Gastrocnemius medialis (tissue), 4 donors: Measurements from ENCODE around the gene SP1. TPM values are rescaled to one million over a fixed set of nuclear protein-coding genes. Genes with fewer than 3 reads are reported as not detected.

Source experiments
- ATAC-seq, 2 donors: fragments of 150-250 bp; one replicate each; pipeline ENCODE4 v1.9.1; 2016
- DNase-seq, 2 donors: peaks; one replicate each; pipeline ENCODE4 v3.0.0-alpha.2; 2019
- H3K27ac ChIP-seq, 4 donors: fragments of 200-600 bp; sonication (generic); 1 replicate in 1 of 4; 2 replicates in 3 of 4; pipeline ENCODE4 v1.5.1; 2016 to 2018; ENCODE audit warnings: mild to moderate bottlenecking in 2 of 4, moderate library complexity in 1 of 4
- H3K27me3 ChIP-seq, 3 donors: fragments of 200-600 bp; sonication (generic) in 2 of 3; 1 replicate in 1 of 3; 2 replicates in 2 of 3; pipeline versions ENCODE4 v1.5.1 to v1.6.0; 2016 to 2019; ENCODE audit warnings: mild to moderate bottlenecking in 1 of 3, moderate library complexity in 1 of 3
- H3K36me3 ChIP-seq, 2 donors: fragments of 200-600 bp; sonication (generic) in 1 of 2; one replicate each; pipeline ENCODE4 v1.5.1; 2017 to 2018
- H3K4me1 ChIP-seq, 2 donors: fragments of 200-600 bp; sonication (generic) in 1 of 2; one replicate each; pipeline ENCODE4 v1.5.1; 2016 to 2017; ENCODE audit warnings: mild to moderate bottlenecking in 2 of 2
- H3K4me3 ChIP-seq, 4 donors: fragments of 200-600 bp; sonication (generic) in 3 of 4; 1 replicate in 1 of 4; 2 replicates in 3 of 4; pipeline ENCODE4 v1.5.1; 2016 to 2019; ENCODE audit warnings: mild to moderate bottlenecking in 2 of 4
- H3K9me3 ChIP-seq, 3 donors: fragments of 200-600 bp; sonication (generic) in 2 of 3; 1 replicate in 1 of 3; 2 replicates in 2 of 3; pipeline ENCODE4 v1.5.1; 2016 to 2019
- CTCF ChIP-seq, 5 experiments: fragments of 450-650 bp in 3 of 5; fragments of 200-600 bp in 2 of 5; sonication (generic) in 2 of 5; IDR thresholded peaks in 4 of 5; conservative IDR thresholded peaks in 1 of 5; 1 replicate in 4 of 5; 2 replicates in 1 of 5; pipeline ENCODE4 v1.5.1; 2016 to 2019; ENCODE audit warnings: antibody characterized with exemption in 5 of 5, mild to moderate bottlenecking in 3 of 5, moderate library complexity in 3 of 5
- POLR2A ChIP-seq, 2 donors: fragments of 450-650 bp; IDR thresholded peaks; one replicate each; pipeline ENCODE4 v1.6.1; 2017; ENCODE audit warnings: antibody characterized with exemption in 2 of 2, mild to moderate bottlenecking in 2 of 2, moderate library complexity in 2 of 2
- in situ Hi-C, 4 donors: fragments of 200-750 bp; cut with MboI; loops; one replicate each; pipeline versions ENCODE4 v1.15.0 to v1.8.0; 2017; ENCODE audit warnings: low sequenced_read_pairs in 4 of 4
- intact Hi-C: fragments of 100-400 bp; cut with DNase I; formaldehyde crosslinking; loops from one replicate; pipeline ENCODE4 v1.15.1; 2023; ENCODE audit warnings: low total_unique reads
- total RNA-seq, 4 donors: library from RNA; depleted of rRNA; stranded (reverse); fragments of >200 nt; gene quantifications; one replicate each; pipeline versions ENCODE4 v1.1.0 to v1.2.3, GENCODE V29; 2016

SP1 gene
- total RNA-seq, 4 donors from 2014 or later, result 44.9 to 61.9 (median 48.0) TPM

GRCh38 chr12:53333845-53334244 is 46.1 kb upstream of the SP1 start:
- H3K4me3 ChIP-seq, result no peak overlapping the region
- ATAC-seq (no peak), DNase-seq (no peak)
- no peak overlapping the region for H3K27ac ChIP-seq
- no peaks in the 10 kb centered on the region for H3K36me3 ChIP-seq
- intact Hi-C loops, result no loop called here
- in situ Hi-C loops, result no loop called here
- TF ChIP-seq POLR2A (IDR thresholded peaks at IDR 0.05), result no peak
- TF ChIP-seq CTCF (IDR thresholded peaks at IDR 0.05 in 4 of 5, conservative IDR thresholded peaks at IDR 0.05 in 1 of 5), result no peak
- no peaks in the 10 kb centered on the region for H3K4me1 ChIP-seq
- peaks cover 14 to 20% (median 15%) of the 10 kb centered on the region in 3 donors for H3K27me3 ChIP-seq
- no peaks in the 10 kb centered on the region for H3K9me3 ChIP-seq

GRCh38 chr12:53334822-53335221 is 45.2 kb upstream of the SP1 start:
- ATAC-seq, result no peak
- in situ Hi-C loops, result no loop called here
- H3K27me3 ChIP-seq, result peaks cover 14 to 22% (median 15%) of the 10 kb centered on the region in 3 donors
- no peak overlapping the region for H3K27ac ChIP-seq
- DNase-seq, result no peak
- no peaks in the 10 kb centered on the region for H3K9me3 ChIP-seq
- H3K36me3 ChIP-seq, result no peaks in the 10 kb centered on the region
- no peak overlapping the region for H3K4me3 ChIP-seq
- TF ChIP-seq CTCF (IDR thresholded peaks at IDR 0.05 in 4 of 5, conservative IDR thresholded peaks at IDR 0.05 in 1 of 5), result no peak
- no peak for TF ChIP-seq POLR2A (IDR thresholded peaks at IDR 0.05)
- intact Hi-C loops, result no loop called here
- no peaks in the 10 kb centered on the region for H3K4me1 ChIP-seq

- ATAC-seq (no peak), DNase-seq (no peak)
- Histone ChIP-seq H3K9me3 (no peaks in the 10 kb centered on the region), H3K4me1 (no peaks in the 10 kb centered on the region), H3K27me3 (peaks cover 14 to 22% (median 15%) of the 10 kb centered on the region in 3 donors), H3K4me3 (no peak within 1 kb of the TSS), H3K36me3 (no peaks in the 10 kb centered on the region), H3K27ac (no peak within 1 kb of the TSS)
- TF ChIP-seq POLR2A (IDR thresholded peaks at IDR 0.05), result no peak
- no peak for TF ChIP-seq CTCF (IDR thresholded peaks at IDR 0.05 in 4 of 5, conservative IDR thresholded peaks at IDR 0.05 in 1 of 5)
- intact Hi-C loops (no loop called here), in situ Hi-C loops (no loop called here)
Observed at GRCh38 chr12:53336181-53336681, 43.7 kb upstream of the SP1 start, which contains the start of gene SP7. Gene SP7, minus strand, starts transcription at chr12:53336354. Its CDS starts 708 bp downstream, at chr12:53335646.

- Histone ChIP-seq H3K4me3 (no peak overlapping the region), H3K4me1 (no peaks in the 10 kb centered on the region), H3K27ac (no peak overlapping the region), H3K36me3 (no peaks in the 10 kb centered on the region), H3K9me3 (no peaks in the 10 kb centered on the region), H3K27me3 (peaks cover 14 to 22% (median 15%) of the 10 kb centered on the region in 3 donors)
- in situ Hi-C loops, result no loop called here
- DNase-seq (no peak), ATAC-seq (no peak)
- intact Hi-C loops, result no loop called here
- TF ChIP-seq POLR2A (IDR thresholded peaks at IDR 0.05), result no peak
- no peak for TF ChIP-seq CTCF (IDR thresholded peaks at IDR 0.05 in 4 of 5, conservative IDR thresholded peaks at IDR 0.05 in 1 of 5)
Observed at GRCh38 chr12:53338017-53338416, 42.0 kb upstream of the SP1 start.

GRCh38 chr12:53338916-53339315 is 41.1 kb upstream of the SP1 start:
- Histone ChIP-seq H3K27ac (no peak overlapping the region), H3K27me3 (peaks cover 14 to 22% (median 15%) of the 10 kb centered on the region in 3 donors), H3K9me3 (no peaks in the 10 kb centered on the region), H3K36me3 (no peaks in the 10 kb centered on the region), H3K4me3 (no peak overlapping the region), H3K4me1 (no peaks in the 10 kb centered on the region)
- TF ChIP-seq CTCF (IDR thresholded peaks at IDR 0.05 in 4 of 5, conservative IDR thresholded peaks at IDR 0.05 in 1 of 5) (no peak), POLR2A (IDR thresholded peaks at IDR 0.05) (no peak)
- ATAC-seq (no peak), DNase-seq (no peak)
- in situ Hi-C loops (no loop called here), intact Hi-C loops (no loop called here)
